SK-N-SH (cell line): Measurements from ENCODE around the gene FAM83E. TPM values are rescaled to one million over a fixed set of nuclear protein-coding genes. Genes with fewer than 3 reads are reported as not detected.

ENCODE experiments used
- CTCF ChIA-PET: fragments of 300-600, 350-600 bp; formaldehyde crosslinking; extraction: SDS; loops from one replicate; lab custom pipeline; 2021; lab: Yijun Ruan, JAX
- POLR2A ChIA-PET: fragments of 350-600 bp; sonication (Branson Sonifier 250); formaldehyde crosslinking; extraction: SDS; loops from one replicate; lab custom pipeline; 2020; ENCODE audit warnings: antibody characterized with exemption, inconsistent platforms; lab: Yijun Ruan, JAX
- DNase-seq: peaks from one replicate; pipeline ENCODE4 v3.0.0; 2012
- H2AFZ ChIP-seq: fragments of 200-600 bp; sonication (generic); 2 replicates; pipeline ENCODE4 v1.8.1; 2016; ENCODE audit warnings: antibody characterized with exemption, mild to moderate bottlenecking, low read depth
- H3F3A ChIP-seq: fragments of 200-600 bp; sonication (generic); replicated peaks from 2 replicates; pipeline ENCODE3; 2016; ENCODE audit warnings: antibody characterized with exemption, mild to moderate bottlenecking; ENCODE audit not compliant: insufficient read depth
- H3K27ac ChIP-seq, 2 experiments: fragments of 200-500 bp in 1 of 2; fragments of 200-600 bp in 1 of 2; sonication (Bioruptor generic) in 1 of 2; sonication (generic), shearing (Covaris generic) in 1 of 2; 2 replicates each; pipeline versions ENCODE4 v1.5.1 to v1.6.1; 2014 to 2016; ENCODE audit warnings: low read depth in 2 of 2, inconsistent platforms in 1 of 2, low read length in 1 of 2, mild to moderate bottlenecking in 1 of 2, mixed read lengths in 1 of 2
- H3K27me3 ChIP-seq: fragments of 200-600 bp; sonication (generic), shearing (Covaris generic); 2 replicates; pipeline ENCODE4 v1.6.1; 2016; ENCODE audit warnings: mixed run types; ENCODE audit not compliant: insufficient read depth
- H3K36me3 ChIP-seq, 2 experiments: fragments of 200-500 bp in 1 of 2; fragments of 200-600 bp in 1 of 2; sonication (Bioruptor generic) in 1 of 2; sonication (generic) in 1 of 2; replicated peaks in 1 of 2; 2 replicates each; pipeline versions ENCODE3 to v1.5.1; 2014 to 2016; ENCODE audit warnings: low read length in 1 of 2, mild to moderate bottlenecking in 1 of 2; ENCODE audit not compliant: insufficient read depth in 2 of 2, control insufficient read depth in 1 of 2
- H3K4me1 ChIP-seq, 2 experiments: fragments of 200-500 bp in 1 of 2; fragments of 200-600 bp in 1 of 2; sonication (Bioruptor generic) in 1 of 2; sonication (generic), shearing (Covaris generic) in 1 of 2; 2 replicates each; pipeline versions ENCODE4 v1.5.1 to v1.6.1; 2014 to 2016; ENCODE audit warnings: low read depth in 1 of 2, low read length in 1 of 2, mixed run types in 1 of 2; ENCODE audit not compliant: insufficient read depth in 2 of 2, control insufficient read depth in 1 of 2
- H3K4me2 ChIP-seq: fragments of 200-600 bp; sonication (generic), shearing (Covaris generic); 2 replicates; pipeline ENCODE4 v1.6.1; 2017; ENCODE audit warnings: mixed run types
- H3K4me3 ChIP-seq, 2 experiments: fragments of 200-500 bp in 1 of 2; fragments of 200-600 bp in 1 of 2; sonication (Bioruptor generic) in 1 of 2; sonication (generic), shearing (Covaris generic) in 1 of 2; 2 replicates each; pipeline versions ENCODE4 v1.5.1 to v1.8.1; 2014 to 2016; ENCODE audit warnings: low read depth in 2 of 2, inconsistent platforms in 1 of 2, low read length in 1 of 2, mild to moderate bottlenecking in 1 of 2, mixed read lengths in 1 of 2, moderate library complexity in 1 of 2
- H3K79me2 ChIP-seq: fragments of 200-600 bp; sonication (generic); 2 replicates; pipeline ENCODE4 v1.8.1; 2017; ENCODE audit warnings: mild to moderate bottlenecking; ENCODE audit not compliant: insufficient read depth
- H3K9ac ChIP-seq: fragments of 200-600 bp; sonication (generic); 2 replicates; pipeline ENCODE4 v1.6.1; 2017; ENCODE audit warnings: mixed run types
- H3K9me2 ChIP-seq: fragments of 200-600 bp; sonication (generic); 2 replicates; pipeline ENCODE4 v1.6.1; 2017; ENCODE audit warnings: mixed run types
- H3K9me3 ChIP-seq: fragments of 200-600 bp; sonication (generic); 2 replicates; pipeline ENCODE4 v1.6.1; 2017; ENCODE audit warnings: mixed run types, mild to moderate bottlenecking, moderate library complexity
- H4K20me1 ChIP-seq: fragments of 200-600 bp; sonication (generic); 2 replicates; pipeline ENCODE4 v1.6.1; 2017; ENCODE audit warnings: mild to moderate bottlenecking, mixed run types; ENCODE audit not compliant: insufficient read depth
- CHD2 ChIP-seq: fragments of 150-350 bp; IDR thresholded peaks from 2 replicates; pipeline ENCODE4 v1.6.1; 2018; ENCODE audit warnings: low read length; ENCODE audit not compliant: partially characterized antibody
- ELF1 ChIP-seq: IDR thresholded peaks from 2 replicates; pipeline ENCODE4 v1.4.0; 2012
- FOXJ3 ChIP-seq: sonication (generic); formaldehyde crosslinking; IDR thresholded peaks from 2 replicates; pipeline ENCODE4 v1.5.1; 2020; ENCODE audit warnings: mild to moderate bottlenecking, missing genetic modification reagents
- FOXM1 ChIP-seq: IDR thresholded peaks from 2 replicates; pipeline ENCODE4 v1.4.0; 2012; ENCODE audit warnings: low read depth, mild to moderate bottlenecking
- GABPA ChIP-seq: IDR thresholded peaks from 2 replicates; pipeline ENCODE4 v1.4.0; 2012; ENCODE audit warnings: low read depth, mild to moderate bottlenecking
- NFIC ChIP-seq: IDR thresholded peaks from 2 replicates; pipeline ENCODE4 v1.4.0; 2012; ENCODE audit warnings: borderline replicate concordance
- PBX3 ChIP-seq: IDR thresholded peaks from 2 replicates; pipeline ENCODE4; 2012
- POLR2AphosphoS5 ChIP-seq: IDR thresholded peaks from 2 replicates; pipeline ENCODE4 v1.6.1; 2012; ENCODE audit warnings: low read depth, low read length
- REST ChIP-seq: IDR thresholded peaks from 2 replicates; pipeline ENCODE4 v1.6.1; 2012; ENCODE audit warnings: mild to moderate bottlenecking, low read depth, low read length, moderate library complexity
- SIN3A ChIP-seq: IDR thresholded peaks from 2 replicates; pipeline ENCODE4 v1.6.1; 2012; ENCODE audit warnings: low read depth, mild to moderate bottlenecking, low read length, moderate library complexity, borderline replicate concordance
- WGBS: methylation state at CpG from one replicate; pipeline ENCODE4 v1.1.6; 2017; ENCODE audit warnings: low lambda C conversion rate; 5-methylcytosine and 5-hydroxymethylcytosine counted together
- polyA plus RNA-seq, 3 experiments: library from polyadenylated mRNA; depleted of rRNA; stranded (reverse); fragments of >200 nt; gene quantifications; 2 replicates each; pipeline ENCODE4 v1.2.3, GENCODE V29; 2012
- TF ChIP-seq, protein P1 (sequence below): fragments of 200-600 bp; sonication (generic); IDR thresholded peaks from 2 replicates; pipeline ENCODE4 v1.6.1; 2017; ENCODE audit warnings: antibody characterized with exemption, mild to moderate bottlenecking, moderate library complexity

Gene FAM83E
- polyA plus RNA-seq, 1 of the 3 experiments (the other 2 are of a cell fraction): 0.44 TPM

DNA sequence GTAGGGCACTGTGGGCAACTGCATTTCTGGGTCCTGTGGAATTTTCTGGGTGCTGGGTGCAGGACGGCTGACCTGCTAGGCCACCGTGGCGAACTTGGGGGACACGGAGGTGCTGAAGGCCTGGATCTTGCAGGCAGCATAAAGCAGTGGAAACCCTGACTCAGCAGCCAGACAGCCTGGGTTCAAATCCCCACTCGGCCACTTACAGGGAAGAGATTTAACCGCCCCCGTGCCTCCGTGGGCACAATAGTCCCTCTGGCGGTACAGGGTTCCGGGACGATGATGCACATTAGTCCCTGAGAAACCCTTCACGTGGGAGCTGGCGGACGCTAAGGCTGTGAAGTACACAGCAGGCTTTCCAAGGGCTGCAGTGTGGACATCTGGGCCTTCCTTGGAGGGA lies 3.0 kb downstream of the FAM83E start:
- no peak for DNase-seq
- POLR2A ChIA-PET: no interaction called here
- no peak overlapping the region for H2AFZ ChIP-seq
- H3K9ac ChIP-seq: no peak overlapping the region
- TF ChIP-seq PBX3 (no peak), SIN3A (no peak), FOXM1 (no peak), ELF1 (no peak), REST (no peak), CHD2 (no peak), GABPA (no peak), NFIC (no peak), FOXJ3 (no peak), POLR2AphosphoS5 (no peak)
- TF ChIP-seq, protein P1, sequence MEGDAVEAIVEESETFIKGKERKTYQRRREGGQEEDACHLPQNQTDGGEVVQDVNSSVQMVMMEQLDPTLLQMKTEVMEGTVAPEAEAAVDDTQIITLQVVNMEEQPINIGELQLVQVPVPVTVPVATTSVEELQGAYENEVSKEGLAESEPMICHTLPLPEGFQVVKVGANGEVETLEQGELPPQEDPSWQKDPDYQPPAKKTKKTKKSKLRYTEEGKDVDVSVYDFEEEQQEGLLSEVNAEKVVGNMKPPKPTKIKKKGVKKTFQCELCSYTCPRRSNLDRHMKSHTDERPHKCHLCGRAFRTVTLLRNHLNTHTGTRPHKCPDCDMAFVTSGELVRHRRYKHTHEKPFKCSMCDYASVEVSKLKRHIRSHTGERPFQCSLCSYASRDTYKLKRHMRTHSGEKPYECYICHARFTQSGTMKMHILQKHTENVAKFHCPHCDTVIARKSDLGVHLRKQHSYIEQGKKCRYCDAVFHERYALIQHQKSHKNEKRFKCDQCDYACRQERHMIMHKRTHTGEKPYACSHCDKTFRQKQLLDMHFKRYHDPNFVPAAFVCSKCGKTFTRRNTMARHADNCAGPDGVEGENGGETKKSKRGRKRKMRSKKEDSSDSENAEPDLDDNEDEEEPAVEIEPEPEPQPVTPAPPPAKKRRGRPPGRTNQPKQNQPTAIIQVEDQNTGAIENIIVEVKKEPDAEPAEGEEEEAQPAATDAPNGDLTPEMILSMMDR: no peak
- no peaks in the 10 kb centered on the region for H3K9me3 ChIP-seq
- H3K4me2 ChIP-seq: no peak overlapping the region
- peaks cover 21% of the 10 kb centered on the region for H4K20me1 ChIP-seq
- CTCF ChIA-PET: interaction anchor here (8.0 kb wide), 1 partner anchor 22 kb away, joined by 72 read pairs; no protein-coding TSS in a partner anchor
- peaks cover 19 to 24% of the 10 kb centered on the region in 2 experiments for H3K36me3 ChIP-seq
- peaks cover under 1 to 23% of the 10 kb centered on the region in 2 experiments; a peak in 1 of 4 replicates for H3K4me1 ChIP-seq
- peaks cover 10% of the 10 kb centered on the region for H3K79me2 ChIP-seq
- no peak overlapping the region for H3K4me3 ChIP-seq
- no peaks in the 10 kb centered on the region for H3K9me2 ChIP-seq
- no peak overlapping the region for H3K27ac ChIP-seq
- peaks cover 26% of the 10 kb centered on the region for H3F3A ChIP-seq
- 98% methylated on average over 10 of the region's 14 CpGs for WGBS
- no peaks in the 10 kb centered on the region for H3K27me3 ChIP-seq
